ENCODE data around the gene GLI2.

DNA sequence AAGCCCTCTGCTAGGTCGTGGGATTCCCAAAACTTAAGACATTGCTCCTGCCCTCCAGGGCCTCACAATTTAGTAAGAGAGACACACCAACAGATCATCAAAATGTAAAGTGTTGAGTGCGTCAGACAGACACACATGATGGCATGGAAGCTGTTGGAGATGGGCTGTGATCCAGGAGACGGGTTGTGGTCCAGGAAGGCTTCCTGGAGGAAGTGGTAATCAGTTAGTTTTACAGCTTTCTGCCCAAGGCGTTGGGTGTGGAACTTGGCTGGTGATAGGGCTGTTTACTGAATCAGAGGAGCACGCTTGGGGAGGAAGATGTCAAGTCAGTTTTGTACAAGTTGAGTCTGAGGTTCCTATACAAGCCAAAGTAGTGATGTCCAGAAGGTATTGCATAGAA, 24.0 kb upstream of the GLI2 start:
- TF ChIP-seq, protein P1, sequence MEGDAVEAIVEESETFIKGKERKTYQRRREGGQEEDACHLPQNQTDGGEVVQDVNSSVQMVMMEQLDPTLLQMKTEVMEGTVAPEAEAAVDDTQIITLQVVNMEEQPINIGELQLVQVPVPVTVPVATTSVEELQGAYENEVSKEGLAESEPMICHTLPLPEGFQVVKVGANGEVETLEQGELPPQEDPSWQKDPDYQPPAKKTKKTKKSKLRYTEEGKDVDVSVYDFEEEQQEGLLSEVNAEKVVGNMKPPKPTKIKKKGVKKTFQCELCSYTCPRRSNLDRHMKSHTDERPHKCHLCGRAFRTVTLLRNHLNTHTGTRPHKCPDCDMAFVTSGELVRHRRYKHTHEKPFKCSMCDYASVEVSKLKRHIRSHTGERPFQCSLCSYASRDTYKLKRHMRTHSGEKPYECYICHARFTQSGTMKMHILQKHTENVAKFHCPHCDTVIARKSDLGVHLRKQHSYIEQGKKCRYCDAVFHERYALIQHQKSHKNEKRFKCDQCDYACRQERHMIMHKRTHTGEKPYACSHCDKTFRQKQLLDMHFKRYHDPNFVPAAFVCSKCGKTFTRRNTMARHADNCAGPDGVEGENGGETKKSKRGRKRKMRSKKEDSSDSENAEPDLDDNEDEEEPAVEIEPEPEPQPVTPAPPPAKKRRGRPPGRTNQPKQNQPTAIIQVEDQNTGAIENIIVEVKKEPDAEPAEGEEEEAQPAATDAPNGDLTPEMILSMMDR (IDR thresholded peaks at IDR 0.05; ENCODE audit: control extremely low read depth in 1 of 3, insufficient read depth in 1 of 3, low read depth in 1 of 3, low read length in 3 of 3), result no peak
- TF ChIP-seq POU5F1 (IDR thresholded peaks at IDR 0.05; ENCODE audit: low read depth, low read length), result no peak
- no peak for TF ChIP-seq GABPA (IDR thresholded peaks at IDR 0.05; ENCODE audit: borderline replicate concordance, insufficient read depth, low read length)
- no peak for TF ChIP-seq SRF (IDR thresholded peaks at IDR 0.05; ENCODE audit: low read depth, low read length)
- no peak for TF ChIP-seq EGR1 (IDR thresholded peaks at IDR 0.05; ENCODE audit: borderline replicate concordance, low read depth, low read length)
- TF ChIP-seq POLR2A (IDR thresholded peaks at IDR 0.05; ENCODE audit: control extremely low read depth in 1 of 2, low read depth in 2 of 2, low read length in 2 of 2), result no peak
- no peak for TF ChIP-seq KDM1A (IDR thresholded peaks at IDR 0.05; ENCODE audit: borderline replicate concordance, low read length)
- no peak for TF ChIP-seq CHD2 (IDR thresholded peaks at IDR 0.05; ENCODE audit: low read length)
- TF ChIP-seq EZH2 (IDR thresholded peaks at IDR 0.05; ENCODE audit: low read depth, low read length, severe bottlenecking), result no peak
- no peak for TF ChIP-seq NANOG (IDR thresholded peaks at IDR 0.05; ENCODE audit: insufficient read depth, low read depth, low read length, poor library complexity, severe bottlenecking)
- no peak for TF ChIP-seq TCF12 (IDR thresholded peaks at IDR 0.05; ENCODE audit: low read depth, low read length)

All from H1 (cell line).